GM18498 (cell line): ENCODE data around the gene RASGRP4.
"Not testable (repeated sequence)": the region's sequence is repeated elsewhere in the genome, so short reads cannot be mapped to it uniquely, and the experiment has no call there.

Source experiments
- ATAC-seq: cut with Tn5 transposase; IDR thresholded peaks from one replicate; pipeline ENCODE4 v1.9.1; 2021; ENCODE audit warnings: mild to moderate bottlenecking, moderate library complexity; ENCODE audit not compliant: unreplicated experiment

RASGRP4 gene

GRCh38 chr19:38417544-38418506 is 8.2 kb downstream of the RASGRP4 start:
- no peak for ATAC-seq

- ATAC-seq = no peak
These were observed 8.9 kb downstream of the RASGRP4 start for GRCh38 chr19:38417146-38417543.

GRCh38 chr19:38413416-38413815 is 12.6 kb downstream of the RASGRP4 start:
- no peak for ATAC-seq

- ATAC-seq = no peak
These were observed 13.1 kb downstream of the RASGRP4 start for GRCh38 chr19:38412961-38413360.

GRCh38 chr19:38412491-38412890 is 13.5 kb downstream of the RASGRP4 start:
- ATAC-seq = no peak

- ATAC-seq = not testable (repeated sequence)
These were observed 14.1 kb downstream of the RASGRP4 start for GRCh38 chr19:38411898-38412297.

GRCh38 chr19:38411041-38411712 is 14.8 kb downstream of the RASGRP4 start:
- no peak for ATAC-seq

GRCh38 chr19:38410407-38410806 is 15.6 kb downstream of the RASGRP4 start:
- ATAC-seq = not testable (repeated sequence)

- no peak for ATAC-seq
These were observed 16.3 kb downstream of the RASGRP4 start for GRCh38 chr19:38409631-38410133.

- ATAC-seq = no peak
These were observed 20.7 kb downstream of the RASGRP4 start for GRCh38 chr19:38405276-38405675.

GRCh38 chr19:38404858-38405257 is 21.2 kb downstream of the RASGRP4 start:
- ATAC-seq = no peak

GRCh38 chr19:38402967-38403674 is 22.9 kb downstream of the RASGRP4 start, which contains the start of gene FAM98C:
Gene FAM98C (plus strand): TSS chr19:38403093. CDS start chr19:38403154, 61 bp downstream.
- peak; percentile 95 for ATAC-seq

GRCh38 chr19:38402623-38402966 is 23.4 kb downstream of the RASGRP4 start:
- no peak for ATAC-seq

GRCh38 chr19:38401148-38401547 is 24.9 kb downstream of the RASGRP4 start:
- ATAC-seq = no peak

- ATAC-seq = no peak
These were observed 25.7 kb downstream of the RASGRP4 start for GRCh38 chr19:38400361-38400760.

- no peak for ATAC-seq
These were observed 26.5 kb downstream of the RASGRP4 start for GRCh38 chr19:38399537-38399936.

GRCh38 chr19:38399081-38399480 is 26.9 kb downstream of the RASGRP4 start:
- no peak for ATAC-seq

- no peak for ATAC-seq
These were observed 30.5 kb downstream of the RASGRP4 start for GRCh38 chr19:38395381-38396114.

- no peak for ATAC-seq
These were observed 31.5 kb downstream of the RASGRP4 start for GRCh38 chr19:38394488-38394887.

- ATAC-seq = no peak
These were observed 33.2 kb downstream of the RASGRP4 start for GRCh38 chr19:38392707-38393308.
